WTC11 (cell line): ENCODE results near the gene HS3ST1. TPM values are rescaled to one million over a fixed set of nuclear protein-coding genes. Genes with fewer than 3 reads are reported as not detected.

Experiments used
- ATAC-seq: fragments of 200-7000 bp; cut with Tn5 transposase; 2 replicates; pipeline ENCODE4 v1.10.0; 2021; ENCODE audit warnings: mild to moderate bottlenecking, moderate library complexity
- CTCF ChIA-PET: fragments of 300-600 bp; sonication (Branson Sonifier 250); formaldehyde crosslinking; loops from one replicate; lab custom pipeline; 2021; ENCODE audit warnings: antibody characterized with exemption; lab: Charles Lee
- POLR2A ChIA-PET: fragments of 350-600 bp; sonication (Branson Sonifier 250); formaldehyde crosslinking; loops from one replicate; lab custom pipeline; 2021; ENCODE audit warnings: antibody characterized with exemption; lab: Charles Lee
- DNase-seq: peaks from one replicate; pipeline ENCODE4 v3.0.0; 2021; ENCODE audit warnings: low spot score
- H3K27ac Mint-ChIP-seq: 2 replicates; pipeline ENCODE4 v1.8.0; 2021; ENCODE audit warnings: mixed read lengths
- H3K27me3 Mint-ChIP-seq: 2 replicates; pipeline ENCODE4 v1.8.0; 2021; ENCODE audit warnings: low read depth, mild to moderate bottlenecking, moderate library complexity, mixed read lengths
- H3K36me3 Mint-ChIP-seq: 2 replicates; pipeline ENCODE4 v1.8.0; 2021; ENCODE audit warnings: mixed read lengths
- H3K4me1 Mint-ChIP-seq: 2 replicates; pipeline ENCODE4 v1.8.0; 2022; ENCODE audit warnings: mixed read lengths
- H3K4me3 Mint-ChIP-seq: 2 replicates; pipeline ENCODE4 v1.8.0; 2021; ENCODE audit warnings: mild to moderate bottlenecking, moderate library complexity, mixed read lengths
- H3K9me3 Mint-ChIP-seq: 2 replicates; pipeline ENCODE4 v1.8.0; 2021; ENCODE audit warnings: mixed read lengths
- ATF2 ChIP-seq: sonication (generic); formaldehyde crosslinking; IDR thresholded peaks from 2 replicates; pipeline ENCODE4 v1.8.1; 2022; ENCODE audit warnings: low read depth, missing genetic modification reagents, borderline replicate concordance
- CBFB ChIP-seq: sonication (generic); formaldehyde crosslinking; IDR thresholded peaks from 2 replicates; pipeline ENCODE4 v1.8.1; 2022; ENCODE audit warnings: mild to moderate bottlenecking, low read depth, missing genetic modification reagents
- ETV6 ChIP-seq: sonication (generic); formaldehyde crosslinking; IDR thresholded peaks from 2 replicates; pipeline ENCODE4 v1.8.1; 2022; ENCODE audit warnings: mild to moderate bottlenecking, missing genetic modification reagents
- FOXJ3 ChIP-seq: sonication (generic); formaldehyde crosslinking; IDR thresholded peaks from 2 replicates; pipeline ENCODE4 v1.9.0; 2021; ENCODE audit warnings: missing genetic modification reagents, mild to moderate bottlenecking, borderline replicate concordance
- FOXK1 ChIP-seq: sonication (generic); formaldehyde crosslinking; IDR thresholded peaks from 2 replicates; pipeline ENCODE4 v1.8.0; 2022; ENCODE audit warnings: mild to moderate bottlenecking, moderate library complexity, missing genetic modification reagents
- HMGA2 ChIP-seq: fragments of 250-450 bp; sonication (Bioruptor Pico); IDR thresholded peaks from 2 replicates; pipeline ENCODE4 v1.4.0; 2021; ENCODE audit warnings: mild to moderate bottlenecking, moderate library complexity
- MXD4 ChIP-seq: fragments of 250-450 bp; sonication (Bioruptor Pico); IDR thresholded peaks from 2 replicates; pipeline ENCODE4 v1.8.0; 2021; ENCODE audit warnings: mild to moderate bottlenecking, moderate library complexity, borderline replicate concordance
- NFYB ChIP-seq: sonication (generic); formaldehyde crosslinking; conservative IDR thresholded peaks from 2 replicates; pipeline ENCODE4 v1.8.0; 2022; ENCODE audit warnings: low read depth, missing genetic modification reagents
- NR3C1 ChIP-seq: sonication (generic); formaldehyde crosslinking; conservative IDR thresholded peaks from 2 replicates; pipeline ENCODE4 v1.8.1; 2023; ENCODE audit warnings: low read depth, mild to moderate bottlenecking, missing genetic modification reagents
- PRDM15 ChIP-seq: sonication (generic); formaldehyde crosslinking; IDR thresholded peaks from 2 replicates; pipeline ENCODE4 v1.8.0; 2022; ENCODE audit warnings: missing genetic modification reagents
- PRRX2 ChIP-seq: fragments of 250-450 bp; sonication (Bioruptor Pico); IDR thresholded peaks from 2 replicates; pipeline ENCODE4 v1.8.0; 2021; ENCODE audit warnings: mild to moderate bottlenecking
- SOX15 ChIP-seq: fragments of 250-450 bp; sonication (Bioruptor Pico); IDR thresholded peaks from 2 replicates; pipeline ENCODE4 v1.9.0; 2021; ENCODE audit warnings: mild to moderate bottlenecking
- TCF7 ChIP-seq: sonication (generic); formaldehyde crosslinking; IDR thresholded peaks from 2 replicates; pipeline ENCODE4 v1.8.0; 2022; ENCODE audit warnings: mild to moderate bottlenecking, low read depth, missing genetic modification reagents, moderate library complexity
- USF1 ChIP-seq: sonication (generic); formaldehyde crosslinking; IDR thresholded peaks from 2 replicates; pipeline ENCODE4 v1.8.0; 2022; ENCODE audit warnings: mild to moderate bottlenecking, missing genetic modification reagents
- ZBTB21 ChIP-seq: sonication (generic); formaldehyde crosslinking; IDR thresholded peaks from 2 replicates; pipeline ENCODE4 v1.8.1; 2023; ENCODE audit warnings: mild to moderate bottlenecking, missing genetic modification reagents, borderline replicate concordance
- ZNF138 ChIP-seq: sonication (generic); formaldehyde crosslinking; conservative IDR thresholded peaks from 2 replicates; pipeline ENCODE4 v1.8.1; 2022; ENCODE audit warnings: mild to moderate bottlenecking, moderate library complexity, missing genetic modification reagents
- ZNF423 ChIP-seq: fragments of 250-450 bp; sonication (Bioruptor Pico); IDR thresholded peaks from 2 replicates; pipeline ENCODE4 v2.1.2; 2022; ENCODE audit warnings: mild to moderate bottlenecking, moderate library complexity
- total RNA-seq: library from RNA; stranded (reverse); gene quantifications from 3 replicates; pipeline ENCODE4 v1.2.3, GENCODE V29; 2021
- TF ChIP-seq, protein P1 (sequence below): fragments of 250-450 bp; sonication (Bioruptor Pico); IDR thresholded peaks from 2 replicates; pipeline ENCODE4 v2.1.2; 2022; ENCODE audit warnings: mild to moderate bottlenecking, moderate library complexity
- TF ChIP-seq, protein P2 (sequence below): sonication (generic); formaldehyde crosslinking; IDR thresholded peaks from 2 replicates; pipeline ENCODE4 v1.8.0; 2022; ENCODE audit warnings: mild to moderate bottlenecking, missing genetic modification reagents
- TF ChIP-seq, protein P3 (sequence below): sonication (generic); formaldehyde crosslinking; IDR thresholded peaks from 2 replicates; pipeline ENCODE4 v1.8.1; 2022; ENCODE audit warnings: mild to moderate bottlenecking, missing genetic modification reagents, moderate library complexity, borderline replicate concordance

Gene HS3ST1
- total RNA-seq, 1 experiment from 2014 or later, result 0.52 TPM

DNA sequence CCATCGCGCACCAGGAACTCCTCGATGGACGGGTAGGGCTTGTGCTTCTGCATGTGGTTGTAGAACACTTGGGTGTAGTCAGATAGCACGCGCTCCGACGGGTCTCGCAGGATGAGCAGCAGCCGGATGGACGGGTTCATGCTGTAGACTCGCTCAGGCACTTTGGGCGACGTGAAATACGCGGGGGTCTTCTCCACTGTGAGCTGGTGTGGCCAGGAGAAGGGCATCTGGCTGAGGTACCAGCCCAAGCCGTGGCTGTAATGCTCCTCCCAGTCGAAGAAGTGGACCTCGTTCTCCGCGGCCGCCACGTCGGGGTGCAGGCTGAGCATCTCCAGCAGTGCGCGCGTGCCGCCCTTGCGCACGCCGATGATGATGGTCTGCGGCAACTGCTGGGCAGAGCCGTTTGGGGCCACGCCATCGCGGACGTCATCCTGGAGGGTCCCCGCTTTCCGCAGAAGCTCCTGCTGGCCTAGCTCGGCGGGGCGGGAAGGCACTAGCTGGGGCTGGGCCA, 29.2 kb downstream of the HS3ST1 start (continued):
- no peak for TF ChIP-seq ZBTB21 (CRISPR knock-in tag)
- no peak for TF ChIP-seq ZNF423 (CRISPR knock-in tag)
- no peak for TF ChIP-seq PRDM15 (CRISPR knock-in tag)
- no peak for TF ChIP-seq USF1 (CRISPR knock-in tag)
- TF ChIP-seq PRRX2 (CRISPR knock-in tag), result no peak
- no peak for TF ChIP-seq MXD4 (CRISPR knock-in tag)
- TF ChIP-seq CBFB (CRISPR knock-in tag), result no peak
- TF ChIP-seq, protein P1, sequence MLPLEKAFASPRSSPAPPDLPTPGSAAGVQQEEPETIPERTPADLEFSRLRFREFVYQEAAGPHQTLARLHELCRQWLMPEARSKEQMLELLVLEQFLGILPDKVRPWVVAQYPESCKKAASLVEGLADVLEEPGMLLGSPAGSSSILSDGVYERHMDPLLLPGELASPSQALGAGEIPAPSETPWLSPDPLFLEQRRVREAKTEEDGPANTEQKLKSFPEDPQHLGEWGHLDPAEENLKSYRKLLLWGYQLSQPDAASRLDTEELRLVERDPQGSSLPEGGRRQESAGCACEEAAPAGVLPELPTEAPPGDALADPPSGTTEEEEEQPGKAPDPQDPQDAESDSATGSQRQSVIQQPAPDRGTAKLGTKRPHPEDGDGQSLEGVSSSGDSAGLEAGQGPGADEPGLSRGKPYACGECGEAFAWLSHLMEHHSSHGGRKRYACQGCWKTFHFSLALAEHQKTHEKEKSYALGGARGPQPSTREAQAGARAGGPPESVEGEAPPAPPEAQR (CRISPR knock-in tag), result no peak
- no peak for TF ChIP-seq NR3C1 (CRISPR knock-in tag)
- TF ChIP-seq ZNF138 (CRISPR knock-in tag), result no peak
- no peak for TF ChIP-seq HMGA2 (CRISPR knock-in tag)

GRCh38 chr4:11397819-11398610, 30.7 kb downstream of the HS3ST1 start:
- no peaks in the 10 kb centered on the region; the same call in none of the 2 replicates for H3K27me3 Mint-ChIP-seq
- peaks cover 58% of the 10 kb centered on the region for H3K36me3 Mint-ChIP-seq
- POLR2A ChIA-PET, result no interaction called here
- TF ChIP-seq, protein P2, sequence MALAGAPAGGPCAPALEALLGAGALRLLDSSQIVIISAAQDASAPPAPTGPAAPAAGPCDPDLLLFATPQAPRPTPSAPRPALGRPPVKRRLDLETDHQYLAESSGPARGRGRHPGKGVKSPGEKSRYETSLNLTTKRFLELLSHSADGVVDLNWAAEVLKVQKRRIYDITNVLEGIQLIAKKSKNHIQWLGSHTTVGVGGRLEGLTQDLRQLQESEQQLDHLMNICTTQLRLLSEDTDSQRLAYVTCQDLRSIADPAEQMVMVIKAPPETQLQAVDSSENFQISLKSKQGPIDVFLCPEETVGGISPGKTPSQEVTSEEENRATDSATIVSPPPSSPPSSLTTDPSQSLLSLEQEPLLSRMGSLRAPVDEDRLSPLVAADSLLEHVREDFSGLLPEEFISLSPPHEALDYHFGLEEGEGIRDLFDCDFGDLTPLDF, result no peak
- no peak for TF ChIP-seq ATF2 (CRISPR knock-in tag)
- TF ChIP-seq, protein P3, sequence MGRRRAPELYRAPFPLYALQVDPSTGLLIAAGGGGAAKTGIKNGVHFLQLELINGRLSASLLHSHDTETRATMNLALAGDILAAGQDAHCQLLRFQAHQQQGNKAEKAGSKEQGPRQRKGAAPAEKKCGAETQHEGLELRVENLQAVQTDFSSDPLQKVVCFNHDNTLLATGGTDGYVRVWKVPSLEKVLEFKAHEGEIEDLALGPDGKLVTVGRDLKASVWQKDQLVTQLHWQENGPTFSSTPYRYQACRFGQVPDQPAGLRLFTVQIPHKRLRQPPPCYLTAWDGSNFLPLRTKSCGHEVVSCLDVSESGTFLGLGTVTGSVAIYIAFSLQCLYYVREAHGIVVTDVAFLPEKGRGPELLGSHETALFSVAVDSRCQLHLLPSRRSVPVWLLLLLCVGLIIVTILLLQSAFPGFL (CRISPR knock-in tag), result no peak
- TF ChIP-seq NFYB (CRISPR knock-in tag), result no peak
- TF ChIP-seq ETV6, result no peak
- no peak for TF ChIP-seq FOXJ3 (CRISPR knock-in tag)
- no peak for TF ChIP-seq SOX15 (CRISPR knock-in tag)
- TF ChIP-seq TCF7, result no peak
- TF ChIP-seq FOXK1 (CRISPR knock-in tag), result no peak
- no peak for TF ChIP-seq NR3C1 (CRISPR knock-in tag)
- peaks cover 14% of the 10 kb centered on the region for H3K4me1 Mint-ChIP-seq
- CTCF ChIA-PET, result no interaction called here
- peaks cover 60% of the 10 kb centered on the region for H3K9me3 Mint-ChIP-seq
- DNase-seq (no peak), ATAC-seq (no peak)
- H3K27ac Mint-ChIP-seq, result no peak overlapping the region
- H3K4me3 Mint-ChIP-seq, result no peak overlapping the region
